Liver (tissue), 9 donors: ENCODE data around the gene MYLK2. TPM values are rescaled to one million over a fixed set of nuclear protein-coding genes. Genes with fewer than 3 reads are reported as not detected.

Experiments used
- DNase-seq: peaks from one replicate; pipeline ENCODE4 v3.0.0-alpha.2; 2017; ENCODE audit warnings: low spot score
- H3K27ac ChIP-seq, 2 donors: one replicate each; pipeline ENCODE4 v1.7.0; 2013; ENCODE audit warnings: inconsistent platforms in 2 of 2, low read length in 2 of 2, control low read depth in 1 of 2, low read depth in 1 of 2, mild to moderate bottlenecking in 1 of 2
- H3K27me3 ChIP-seq, 4 donors: one replicate each; pipeline versions ENCODE4 v1.6.1 to v1.7.0; 2013; ENCODE audit warnings: low read length in 3 of 4, inconsistent platforms in 1 of 4, mild to moderate bottlenecking in 1 of 4, moderate library complexity in 1 of 4; ENCODE audit not compliant: control insufficient read depth in 4 of 4, insufficient read depth in 4 of 4
- H3K36me3 ChIP-seq, 4 donors: one replicate each; pipeline versions ENCODE4 v1.6.1 to v1.7.0; 2013; ENCODE audit warnings: low read length in 3 of 4, mild to moderate bottlenecking in 3 of 4, low read depth in 1 of 4, moderate library complexity in 1 of 4; ENCODE audit not compliant: control insufficient read depth in 4 of 4, insufficient read depth in 3 of 4
- H3K4me1 ChIP-seq, 4 donors: one replicate each; pipeline versions ENCODE4 v1.6.1 to v1.7.0; 2013; ENCODE audit warnings: low read length in 3 of 4, mild to moderate bottlenecking in 3 of 4, moderate library complexity in 1 of 4; ENCODE audit not compliant: control insufficient read depth in 4 of 4, insufficient read depth in 4 of 4
- H3K4me3 ChIP-seq, 3 donors: one replicate each; pipeline versions ENCODE4 v1.6.1 to v1.7.0; 2013; ENCODE audit warnings: low read length in 3 of 3, control low read depth in 1 of 3, low read depth in 1 of 3, mild to moderate bottlenecking in 1 of 3
- H3K9ac ChIP-seq, 2 donors: one replicate each; pipeline ENCODE4 v1.7.0; 2013; ENCODE audit warnings: low read length in 2 of 2, mild to moderate bottlenecking in 2 of 2, moderate library complexity in 2 of 2, control low read depth in 1 of 2, low read depth in 1 of 2
- H3K9me3 ChIP-seq, 4 donors: one replicate each; pipeline versions ENCODE4 v1.6.1 to v1.7.0; 2013; ENCODE audit warnings: low read length in 3 of 4; ENCODE audit not compliant: control insufficient read depth in 4 of 4
- EGR1 ChIP-seq, 2 donors: IDR thresholded peaks; 2 replicates each; pipeline ENCODE4 v1.6.1; 2016 to 2018; ENCODE audit warnings: antibody characterized with exemption in 2 of 2, low read depth in 2 of 2
- FOXA1 ChIP-seq: IDR thresholded peaks from 2 replicates; pipeline ENCODE4 v1.6.1; 2016; ENCODE audit warnings: antibody characterized with exemption
- FOXA2 ChIP-seq: IDR thresholded peaks from 2 replicates; pipeline ENCODE4 v1.6.1; 2016; ENCODE audit warnings: antibody characterized with exemption
- GABPA ChIP-seq, 2 donors: IDR thresholded peaks in 1 of 2; conservative IDR thresholded peaks in 1 of 2; 2 replicates each; pipeline ENCODE4 v1.6.1; 2016; ENCODE audit warnings: antibody characterized with exemption in 2 of 2, mild to moderate bottlenecking in 1 of 2, moderate library complexity in 1 of 2
- HNF4A ChIP-seq, 2 donors: conservative IDR thresholded peaks; 2 replicates each; pipeline ENCODE4 v1.6.1; 2016; ENCODE audit warnings: antibody characterized with exemption in 2 of 2, mild to moderate bottlenecking in 2 of 2
- HNF4G ChIP-seq: IDR thresholded peaks from 2 replicates; pipeline ENCODE4 v1.6.1; 2016; ENCODE audit warnings: antibody characterized with exemption
- JUND ChIP-seq, 2 donors: IDR thresholded peaks; 2 replicates each; pipeline ENCODE4 v1.6.1; 2016; ENCODE audit warnings: antibody characterized with exemption in 2 of 2
- RAD21 ChIP-seq, 2 donors: IDR thresholded peaks; 2 replicates each; pipeline ENCODE4 v1.6.1; 2016; ENCODE audit warnings: antibody characterized with exemption in 2 of 2, mild to moderate bottlenecking in 2 of 2
- RXRA ChIP-seq, 2 donors: IDR thresholded peaks; 2 replicates each; pipeline ENCODE4 v1.6.1; 2017 to 2018; ENCODE audit warnings: antibody characterized with exemption in 2 of 2, mild to moderate bottlenecking in 1 of 2
- SP1 ChIP-seq: IDR thresholded peaks from 2 replicates; pipeline ENCODE4 v1.6.1; 2018; ENCODE audit warnings: antibody characterized with exemption, mild to moderate bottlenecking
- TAF1 ChIP-seq: conservative IDR thresholded peaks from 2 replicates; pipeline ENCODE4 v1.6.1; 2016; ENCODE audit warnings: antibody characterized with exemption, mild to moderate bottlenecking
- YY1 ChIP-seq: IDR thresholded peaks from 2 replicates; pipeline ENCODE4 v1.6.1; 2016; ENCODE audit warnings: antibody characterized with exemption, mild to moderate bottlenecking
- WGBS: extraction: QIAGEN DNeasy Blood & Tissue Kit; methylation state at CpG from one replicate; pipeline ENCODE4 v1.1.7; 2013; 5-methylcytosine and 5-hydroxymethylcytosine counted together
- polyA plus RNA-seq, 2 donors: library from polyadenylated mRNA; stranded (reverse) in 1 of 2; unstranded in 1 of 2; fragments of 200-250 nt in 1 of 2; fragments of >200 nt in 1 of 2; fragmentation: Nextera tagmentation in 1 of 2; extraction: Ambion mirVana in 1 of 2; gene quantifications; one replicate each; pipeline versions ENCODE4 v1.2.1 to v1.2.3, GENCODE V29; 2013 to 2015
- total RNA-seq, 2 donors: library from RNA; depleted of rRNA; stranded (reverse); fragments of >200 nt; gene quantifications; one replicate each; pipeline ENCODE4 v1.2.3, GENCODE V29; 2014
- TF ChIP-seq, protein P1 (sequence below): IDR thresholded peaks from 2 replicates; pipeline ENCODE4 v1.6.1; 2016; ENCODE audit warnings: antibody characterized with exemption, mild to moderate bottlenecking
- TF ChIP-seq, protein P2 (sequence below): fragments of 150-350 bp; IDR thresholded peaks from 2 replicates; pipeline ENCODE4 v1.5.1; 2017; ENCODE audit warnings: improper control_type of control experiment, low read depth, low read length; ENCODE audit not compliant: missing input control
- TF ChIP-seq, protein P3 (sequence below): IDR thresholded peaks from 2 replicates; pipeline ENCODE4 v1.6.1; 2016; ENCODE audit warnings: antibody characterized with exemption
- TF ChIP-seq, protein P4 (sequence below): IDR thresholded peaks from 2 replicates; pipeline ENCODE4 v1.6.1; 2016; ENCODE audit warnings: antibody characterized with exemption
- donor health status: healthy.
- donor health status: healthy.
- donor health status: healthy.
- donor health status: healthy.
- donor health status: healthy.

Gene MYLK2
- total and polyA plus RNA-seq, 4 donors: 0.08 to 0.19 TPM; not detected in 2

DNA sequence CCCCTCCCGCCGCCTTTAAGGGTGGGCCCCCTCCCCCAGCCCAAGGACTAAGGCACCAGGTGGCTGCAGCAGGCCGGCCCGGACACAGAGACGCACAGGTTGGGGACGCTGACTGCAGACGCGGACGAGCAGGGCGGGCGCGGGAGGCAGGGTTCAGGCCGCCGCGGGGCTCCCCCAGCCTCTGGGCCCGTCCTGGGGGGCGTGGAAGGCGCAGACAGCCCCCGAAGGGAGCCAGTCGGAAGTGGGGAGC lies 41.9 kb downstream of the MYLK2 start:
- H3K27ac ChIP-seq: no peak overlapping the region
- WGBS: 1% methylated on average over 20 of the region's 20 CpGs
- no peaks in the 10 kb centered on the region for H3K36me3 ChIP-seq
- H3K4me1 ChIP-seq: peaks cover 2 to 16% (median 8%) of the 10 kb centered on the region in 4 donors
- TF ChIP-seq GABPA (IDR thresholded peaks at IDR 0.05 in 1 of 2, conservative IDR thresholded peaks at IDR 0.05 in 1 of 2): no peak
- no peak for TF ChIP-seq RAD21 (IDR thresholded peaks at IDR 0.05)
- TF ChIP-seq, protein P1, sequence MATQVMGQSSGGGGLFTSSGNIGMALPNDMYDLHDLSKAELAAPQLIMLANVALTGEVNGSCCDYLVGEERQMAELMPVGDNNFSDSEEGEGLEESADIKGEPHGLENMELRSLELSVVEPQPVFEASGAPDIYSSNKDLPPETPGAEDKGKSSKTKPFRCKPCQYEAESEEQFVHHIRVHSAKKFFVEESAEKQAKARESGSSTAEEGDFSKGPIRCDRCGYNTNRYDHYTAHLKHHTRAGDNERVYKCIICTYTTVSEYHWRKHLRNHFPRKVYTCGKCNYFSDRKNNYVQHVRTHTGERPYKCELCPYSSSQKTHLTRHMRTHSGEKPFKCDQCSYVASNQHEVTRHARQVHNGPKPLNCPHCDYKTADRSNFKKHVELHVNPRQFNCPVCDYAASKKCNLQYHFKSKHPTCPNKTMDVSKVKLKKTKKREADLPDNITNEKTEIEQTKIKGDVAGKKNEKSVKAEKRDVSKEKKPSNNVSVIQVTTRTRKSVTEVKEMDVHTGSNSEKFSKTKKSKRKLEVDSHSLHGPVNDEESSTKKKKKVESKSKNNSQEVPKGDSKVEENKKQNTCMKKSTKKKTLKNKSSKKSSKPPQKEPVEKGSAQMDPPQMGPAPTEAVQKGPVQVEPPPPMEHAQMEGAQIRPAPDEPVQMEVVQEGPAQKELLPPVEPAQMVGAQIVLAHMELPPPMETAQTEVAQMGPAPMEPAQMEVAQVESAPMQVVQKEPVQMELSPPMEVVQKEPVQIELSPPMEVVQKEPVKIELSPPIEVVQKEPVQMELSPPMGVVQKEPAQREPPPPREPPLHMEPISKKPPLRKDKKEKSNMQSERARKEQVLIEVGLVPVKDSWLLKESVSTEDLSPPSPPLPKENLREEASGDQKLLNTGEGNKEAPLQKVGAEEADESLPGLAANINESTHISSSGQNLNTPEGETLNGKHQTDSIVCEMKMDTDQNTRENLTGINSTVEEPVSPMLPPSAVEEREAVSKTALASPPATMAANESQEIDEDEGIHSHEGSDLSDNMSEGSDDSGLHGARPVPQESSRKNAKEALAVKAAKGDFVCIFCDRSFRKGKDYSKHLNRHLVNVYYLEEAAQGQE: no peak
- TF ChIP-seq, protein P2, sequence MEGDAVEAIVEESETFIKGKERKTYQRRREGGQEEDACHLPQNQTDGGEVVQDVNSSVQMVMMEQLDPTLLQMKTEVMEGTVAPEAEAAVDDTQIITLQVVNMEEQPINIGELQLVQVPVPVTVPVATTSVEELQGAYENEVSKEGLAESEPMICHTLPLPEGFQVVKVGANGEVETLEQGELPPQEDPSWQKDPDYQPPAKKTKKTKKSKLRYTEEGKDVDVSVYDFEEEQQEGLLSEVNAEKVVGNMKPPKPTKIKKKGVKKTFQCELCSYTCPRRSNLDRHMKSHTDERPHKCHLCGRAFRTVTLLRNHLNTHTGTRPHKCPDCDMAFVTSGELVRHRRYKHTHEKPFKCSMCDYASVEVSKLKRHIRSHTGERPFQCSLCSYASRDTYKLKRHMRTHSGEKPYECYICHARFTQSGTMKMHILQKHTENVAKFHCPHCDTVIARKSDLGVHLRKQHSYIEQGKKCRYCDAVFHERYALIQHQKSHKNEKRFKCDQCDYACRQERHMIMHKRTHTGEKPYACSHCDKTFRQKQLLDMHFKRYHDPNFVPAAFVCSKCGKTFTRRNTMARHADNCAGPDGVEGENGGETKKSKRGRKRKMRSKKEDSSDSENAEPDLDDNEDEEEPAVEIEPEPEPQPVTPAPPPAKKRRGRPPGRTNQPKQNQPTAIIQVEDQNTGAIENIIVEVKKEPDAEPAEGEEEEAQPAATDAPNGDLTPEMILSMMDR: no peak
- TF ChIP-seq, protein P3, sequence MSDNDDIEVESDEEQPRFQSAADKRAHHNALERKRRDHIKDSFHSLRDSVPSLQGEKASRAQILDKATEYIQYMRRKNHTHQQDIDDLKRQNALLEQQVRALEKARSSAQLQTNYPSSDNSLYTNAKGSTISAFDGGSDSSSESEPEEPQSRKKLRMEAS: no peak
- TF ChIP-seq YY1: no peak
- TF ChIP-seq RXRA (IDR thresholded peaks at IDR 0.05): no peak
- no peak for TF ChIP-seq FOXA2
- TF ChIP-seq HNF4A (conservative IDR thresholded peaks at IDR 0.05): no peak
- TF ChIP-seq SP1: no peak
- TF ChIP-seq JUND (IDR thresholded peaks at IDR 0.05): no peak
- TF ChIP-seq, protein P4, sequence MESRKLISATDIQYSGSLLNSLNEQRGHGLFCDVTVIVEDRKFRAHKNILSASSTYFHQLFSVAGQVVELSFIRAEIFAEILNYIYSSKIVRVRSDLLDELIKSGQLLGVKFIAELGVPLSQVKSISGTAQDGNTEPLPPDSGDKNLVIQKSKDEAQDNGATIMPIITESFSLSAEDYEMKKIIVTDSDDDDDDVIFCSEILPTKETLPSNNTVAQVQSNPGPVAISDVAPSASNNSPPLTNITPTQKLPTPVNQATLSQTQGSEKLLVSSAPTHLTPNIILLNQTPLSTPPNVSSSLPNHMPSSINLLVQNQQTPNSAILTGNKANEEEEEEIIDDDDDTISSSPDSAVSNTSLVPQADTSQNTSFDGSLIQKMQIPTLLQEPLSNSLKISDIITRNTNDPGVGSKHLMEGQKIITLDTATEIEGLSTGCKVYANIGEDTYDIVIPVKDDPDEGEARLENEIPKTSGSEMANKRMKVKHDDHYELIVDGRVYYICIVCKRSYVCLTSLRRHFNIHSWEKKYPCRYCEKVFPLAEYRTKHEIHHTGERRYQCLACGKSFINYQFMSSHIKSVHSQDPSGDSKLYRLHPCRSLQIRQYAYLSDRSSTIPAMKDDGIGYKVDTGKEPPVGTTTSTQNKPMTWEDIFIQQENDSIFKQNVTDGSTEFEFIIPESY: no peak
- no peak for TF ChIP-seq FOXA1
- no peak for TF ChIP-seq TAF1
- no peaks in the 10 kb centered on the region for H3K9me3 ChIP-seq
- no peak for DNase-seq
- peaks cover 0 to 3% (median 0%) of the 10 kb centered on the region in 4 donors for H3K27me3 ChIP-seq
- H3K4me3 ChIP-seq: peak overlapping the region in 2 of 3 donors; percentile 35 to 44
- no peak overlapping the region for H3K9ac ChIP-seq

DNA sequence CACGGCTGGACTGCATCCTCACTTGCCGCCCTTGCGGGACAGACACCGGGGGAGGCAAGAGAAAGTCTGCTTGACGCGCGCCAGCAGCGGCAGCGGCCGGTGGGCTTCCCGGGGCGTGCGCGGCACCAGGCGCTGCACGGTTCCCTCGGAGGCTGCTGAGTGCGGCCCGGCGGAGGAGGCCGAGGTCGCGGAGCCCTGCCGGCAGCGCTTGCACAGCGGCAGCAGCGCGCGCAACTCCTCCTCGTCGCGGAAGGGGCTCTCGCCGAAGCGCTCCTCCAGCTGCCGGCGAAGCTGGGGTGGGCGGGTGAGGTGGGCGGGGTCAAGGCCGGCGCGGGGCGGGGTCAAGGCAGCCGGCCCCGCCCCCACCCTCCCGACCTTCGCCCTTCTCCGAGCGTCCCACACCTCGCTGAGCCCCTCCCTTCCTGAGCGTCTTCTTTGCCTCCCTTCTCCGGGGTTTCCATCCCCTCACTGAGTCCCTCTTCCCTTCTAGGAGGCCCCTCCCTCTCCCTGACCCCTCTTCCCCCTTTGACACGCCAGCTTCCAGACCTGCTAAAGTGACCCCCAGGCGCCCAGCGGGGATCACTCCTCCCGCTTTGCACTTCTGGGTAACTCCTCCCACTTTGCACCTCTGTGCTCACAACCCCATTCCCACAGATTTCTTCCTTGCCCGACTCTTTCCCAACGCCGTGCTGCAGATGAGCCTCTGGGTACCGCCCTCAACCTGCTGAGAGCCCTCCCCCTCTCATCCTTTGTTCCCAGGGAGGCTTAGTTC lies 42.4 kb downstream of the MYLK2 start:
- no peaks in the 10 kb centered on the region for H3K9me3 ChIP-seq
- peak overlapping the region in 2 of 3 donors; percentile 35 to 44 for H3K4me3 ChIP-seq
- peaks cover 2 to 16% (median 8%) of the 10 kb centered on the region in 4 donors for H3K4me1 ChIP-seq
- no peak overlapping the region for H3K27ac ChIP-seq
- H3K9ac ChIP-seq: no peak overlapping the region
- peak; percentile 69 for DNase-seq
- TF ChIP-seq JUND (IDR thresholded peaks at IDR 0.05): no peak
- no peak for TF ChIP-seq EGR1 (IDR thresholded peaks at IDR 0.05; ENCODE audit: low read depth in 2 of 2)
- no peak for TF ChIP-seq HNF4G
- peaks cover 0 to 3% (median 0%) of the 10 kb centered on the region in 4 donors for H3K27me3 ChIP-seq
- H3K36me3 ChIP-seq: no peaks in the 10 kb centered on the region
- WGBS: 5% methylated on average over 60 of the region's 60 CpGs
